Measurements from ENCODE around the gene POLR3A. TPM values are rescaled to one million over a fixed set of nuclear protein-coding genes. Genes with fewer than 3 reads are reported as not detected.
"Not testable (repeated sequence)": the region's sequence is repeated elsewhere in the genome, so short reads cannot be mapped to it uniquely, and the experiment has no call there.

The POLR3A gene
- total RNA-seq (ENCODE audit: unreplicated experiment) = 41.0 TPM
- long read RNA-seq, full-length matches to known transcripts = 1 of 4 reads
- long read RNA-seq, partial matches to known transcripts = 2 of 4 reads
- long read RNA-seq, other reads (novel, unspliced or antisense) = 1 of 4 reads

- peaks cover 2% of the 10 kb centered on the region for H3K27me3 Mint-ChIP-seq (ENCODE audit: unreplicated experiment)
- H3K4me1 Mint-ChIP-seq (ENCODE audit: low read depth, unreplicated experiment) = peaks cover 6% of the 10 kb centered on the region
- peak within 1 kb of the TSS; percentile 97 for H3K27ac Mint-ChIP-seq (ENCODE audit: unreplicated experiment)
- peak within 1 kb of the TSS; percentile 99 for H3K4me3 Mint-ChIP-seq (ENCODE audit: unreplicated experiment)
- TF ChIP-seq CTCF (IDR thresholded peaks at IDR 0.05; ENCODE audit: partially characterized antibody, unreplicated experiment) = peak; percentile 77
- H3K36me3 Mint-ChIP-seq (ENCODE audit: unreplicated experiment) = no peaks in the 10 kb centered on the region
- DNase-seq = peak; percentile 92
- peaks cover 4% of the 10 kb centered on the region for H3K9me3 Mint-ChIP-seq (ENCODE audit: unreplicated experiment)
These were observed at the start of gene POLR3A for GRCh38 chr10:78029269-78030226. Gene POLR3A, minus strand, starts transcription at chr10:78029515. Its CDS starts 108 bp downstream, at chr10:78029407.

- no peak for DNase-seq
- H3K27me3 Mint-ChIP-seq (ENCODE audit: unreplicated experiment) = peaks cover 5% of the 10 kb centered on the region
- peaks cover 8% of the 10 kb centered on the region for H3K36me3 Mint-ChIP-seq (ENCODE audit: unreplicated experiment)
- H3K9me3 Mint-ChIP-seq (ENCODE audit: unreplicated experiment) = peaks cover 5% of the 10 kb centered on the region
- no peak overlapping the region for H3K4me3 Mint-ChIP-seq (ENCODE audit: unreplicated experiment)
- TF ChIP-seq CTCF (IDR thresholded peaks at IDR 0.05; ENCODE audit: partially characterized antibody, unreplicated experiment) = no peak
- H3K4me1 Mint-ChIP-seq (ENCODE audit: low read depth, unreplicated experiment) = no peaks in the 10 kb centered on the region
- H3K27ac Mint-ChIP-seq (ENCODE audit: unreplicated experiment) = no peak overlapping the region
These were observed 49.4 kb upstream of the POLR3A start for GRCh38 chr10:78078539-78079330.

GRCh38 chr10:78075806-78076205 is 46.5 kb upstream of the POLR3A start:
- H3K36me3 Mint-ChIP-seq (ENCODE audit: unreplicated experiment); H3K4me1 Mint-ChIP-seq (ENCODE audit: low read depth, unreplicated experiment); H3K27ac Mint-ChIP-seq (ENCODE audit: unreplicated experiment); H3K9me3 Mint-ChIP-seq (ENCODE audit: unreplicated experiment); H3K27me3 Mint-ChIP-seq (ENCODE audit: unreplicated experiment); DNase-seq; H3K4me3 Mint-ChIP-seq (ENCODE audit: unreplicated experiment): not testable (repeated sequence)

GRCh38 chr10:78072504-78072903 is 43.2 kb upstream of the POLR3A start:
- H3K9me3 Mint-ChIP-seq (ENCODE audit: unreplicated experiment) = peaks cover 3% of the 10 kb centered on the region
- H3K4me1 Mint-ChIP-seq (ENCODE audit: low read depth, unreplicated experiment) = no peaks in the 10 kb centered on the region
- H3K27me3 Mint-ChIP-seq (ENCODE audit: unreplicated experiment) = peaks cover 7% of the 10 kb centered on the region
- no peak overlapping the region for H3K27ac Mint-ChIP-seq (ENCODE audit: unreplicated experiment)
- no peak overlapping the region for H3K4me3 Mint-ChIP-seq (ENCODE audit: unreplicated experiment)
- H3K36me3 Mint-ChIP-seq (ENCODE audit: unreplicated experiment) = peaks cover 12% of the 10 kb centered on the region
- DNase-seq = no peak
- no peak for TF ChIP-seq CTCF (IDR thresholded peaks at IDR 0.05; ENCODE audit: partially characterized antibody, unreplicated experiment)

GRCh38 chr10:78071857-78072179 is 42.5 kb upstream of the POLR3A start:
- TF ChIP-seq CTCF (IDR thresholded peaks at IDR 0.05; ENCODE audit: partially characterized antibody, unreplicated experiment) = no peak
- DNase-seq = no peak
- H3K4me3 Mint-ChIP-seq (ENCODE audit: unreplicated experiment) = no peak overlapping the region
- H3K4me1 Mint-ChIP-seq (ENCODE audit: low read depth, unreplicated experiment) = no peaks in the 10 kb centered on the region
- H3K27ac Mint-ChIP-seq (ENCODE audit: unreplicated experiment) = no peak overlapping the region
- peaks cover 2% of the 10 kb centered on the region for H3K27me3 Mint-ChIP-seq (ENCODE audit: unreplicated experiment)
- H3K9me3 Mint-ChIP-seq (ENCODE audit: unreplicated experiment) = no peaks in the 10 kb centered on the region
- H3K36me3 Mint-ChIP-seq (ENCODE audit: unreplicated experiment) = peaks cover 8% of the 10 kb centered on the region

All from glutamatergic neuron (in vitro differentiated cells).